SIG-M5 treated with dmso at 0.1 percent for 504 hours (cell line): ENCODE measurements around the gene ZNF140.

Source experiments
- DNase-seq: peaks from one replicate; lab custom pipeline; 2025; ENCODE audit not compliant: unreplicated experiment; lab: John Stamatoyannopoulos, UW

ZNF140 gene

GRCh38 chr12:133080368-133081158 lies at the start of gene ZNF140:
ZNF140 (plus strand) TSS chr12:133080923; CDS start chr12:133081321, 398 bp downstream.
- peak; percentile 96 for DNase-seq

GRCh38 chr12:133037207-133038005 lies 43.3 kb upstream of the ZNF140 start, which contains the start of gene ZNF84:
ZNF84 (plus strand) TSS chr12:133037509; CDS start chr12:133041468, 3,959 bp downstream.
- peak; percentile 99 for DNase-seq

GRCh38 chr12:133038118-133038709 lies 42.5 kb upstream of the ZNF140 start:
- no peak for DNase-seq

GRCh38 chr12:133046698-133047097 lies 34.0 kb upstream of the ZNF140 start:
- no peak for DNase-seq

GRCh38 chr12:133057446-133057845 lies 23.3 kb upstream of the ZNF140 start:
- no peak for DNase-seq

- DNase-seq: no peak
Measured at GRCh38 chr12:133058203-133059113, 22.3 kb upstream of the ZNF140 start.

- no peak for DNase-seq
Measured at GRCh38 chr12:133061954-133062353, 18.8 kb upstream of the ZNF140 start.

GRCh38 chr12:133063556-133063955 lies 17.2 kb upstream of the ZNF140 start:
- DNase-seq: no peak

GRCh38 chr12:133073836-133074235 lies 6.9 kb upstream of the ZNF140 start:
- DNase-seq: no peak

- DNase-seq: peak; percentile 100
Measured at GRCh38 chr12:133080026-133080367, 726 bp upstream of the ZNF140 start.

GRCh38 chr12:133081159-133081780 lies 547 bp downstream of the ZNF140 start:
- peak; percentile 70 for DNase-seq

GRCh38 chr12:133083345-133083744 lies 2.6 kb downstream of the ZNF140 start:
- no peak for DNase-seq

GRCh38 chr12:133105620-133106019 lies 24.9 kb downstream of the ZNF140 start:
- DNase-seq: no peak

GRCh38 chr12:133106253-133106652 lies 25.5 kb downstream of the ZNF140 start:
- DNase-seq: peak; percentile 20

- DNase-seq: no peak
Measured at GRCh38 chr12:133107121-133107520, 26.4 kb downstream of the ZNF140 start.

- no peak for DNase-seq
Measured at GRCh38 chr12:133108150-133108549, 27.4 kb downstream of the ZNF140 start.

- DNase-seq: no peak
Measured at GRCh38 chr12:133120385-133121191, 39.9 kb downstream of the ZNF140 start.

GRCh38 chr12:133124674-133125073 lies 44.0 kb downstream of the ZNF140 start:
- no peak for DNase-seq

GRCh38 chr12:133129368-133130037 lies 48.8 kb downstream of the ZNF140 start:
- peak; percentile 35 for DNase-seq
